H1 (cell line): Measurements from ENCODE around the gene DCTN2. TPM values are rescaled to one million over a fixed set of nuclear protein-coding genes. Genes with fewer than 3 reads are reported as not detected.

Experiments
- CTCF ChIA-PET: fragments of 300-600 bp; sonication (Branson Sonifier 250); formaldehyde crosslinking; loops from one replicate; lab custom pipeline; 2021; ENCODE audit not compliant: partially characterized antibody; lab: Charles Lee
- POLR2A ChIA-PET: fragments of 300-600 bp; sonication (Branson Sonifier 250); formaldehyde crosslinking; loops from one replicate; lab custom pipeline; 2021; ENCODE audit warnings: inconsistent platforms; ENCODE audit not compliant: partially characterized antibody; lab: Charles Lee
- DNase-seq, 2 experiments: peaks; one replicate each; pipeline versions ENCODE4 v3.0.0 to v3.0.0-alpha.2; 2010 to 2022; ENCODE audit warnings: low spot score in 2 of 2, low read depth in 1 of 2, mixed read lengths in 1 of 2
- FAIRE-seq: peaks from 2 replicates; lab custom pipeline; 2011; peaks lifted over from hg19 to GRCh38; lab: Jason Lieb, UNC
- H2AFZ ChIP-seq: 2 replicates; pipeline ENCODE4 v1.8.1; 2012; ENCODE audit warnings: low read length, inconsistent platforms
- H2AK5ac ChIP-seq: 2 replicates; pipeline ENCODE4 v1.6.1; 2013; ENCODE audit warnings: low read depth, low read length
- H2BK120ac ChIP-seq: replicated peaks from 2 replicates; pipeline ENCODE3; 2013; ENCODE audit warnings: low read depth, low read length, inconsistent platforms
- H2BK12ac ChIP-seq: 2 replicates; pipeline ENCODE4 v1.6.1; 2013; ENCODE audit warnings: low read depth, low read length
- H2BK15ac ChIP-seq: 2 replicates; pipeline ENCODE4 v1.6.1; 2013; ENCODE audit warnings: low read length
- H2BK20ac ChIP-seq: 2 replicates; pipeline ENCODE4 v1.6.1; 2013; ENCODE audit warnings: low read length
- H2BK5ac ChIP-seq: 2 replicates; pipeline ENCODE4 v1.6.1; 2013; ENCODE audit warnings: low read depth, low read length
- H3K14ac ChIP-seq: 2 replicates; pipeline ENCODE4 v1.6.1; 2013; ENCODE audit warnings: inconsistent platforms; ENCODE audit not compliant: insufficient read length
- H3K18ac ChIP-seq: 2 replicates; pipeline ENCODE4 v1.6.1; 2013; ENCODE audit warnings: low read length; ENCODE audit errors: extremely low read depth
- H3K23ac ChIP-seq: 2 replicates; pipeline ENCODE4 v1.6.1; 2013; ENCODE audit warnings: inconsistent platforms; ENCODE audit not compliant: insufficient read length
- H3K23me2 ChIP-seq: 2 replicates; pipeline ENCODE4 v1.6.1; 2013; ENCODE audit warnings: low read depth, low read length
- H3K27ac ChIP-seq: 2 replicates; pipeline ENCODE4 v1.6.1; 2011; ENCODE audit warnings: low read depth, low read length, inconsistent platforms
- H3K27me3 ChIP-seq, 4 experiments: replicated peaks in 1 of 4; 1 replicate in 1 of 4; 2 replicates in 3 of 4; pipeline versions ENCODE4 v1.6.1 to v1.8.1; 2011 to 2013; ENCODE audit warnings: low read length in 3 of 4, mild to moderate bottlenecking in 3 of 4, inconsistent platforms in 2 of 4, mixed read lengths in 2 of 4, moderate library complexity in 1 of 4; ENCODE audit not compliant: control insufficient read depth in 3 of 4, insufficient read depth in 3 of 4; ENCODE audit errors: extremely low read depth in 1 of 4
- H3K36me3 ChIP-seq, 4 experiments: 2 replicates each; pipeline versions ENCODE4 v1.6.1 to v1.8.1; 2011 to 2013; ENCODE audit warnings: mild to moderate bottlenecking in 4 of 4, low read length in 3 of 4, moderate library complexity in 2 of 4, control low read depth in 1 of 4, inconsistent platforms in 1 of 4; ENCODE audit not compliant: insufficient read depth in 4 of 4, control insufficient read depth in 2 of 4
- H3K4ac ChIP-seq: replicated peaks from 2 replicates; pipeline ENCODE3; 2013; ENCODE audit warnings: low read length, low read depth, mixed read lengths, inconsistent platforms; ENCODE audit not compliant: insufficient read length
- H3K4me1 ChIP-seq, 4 experiments: replicated peaks in 1 of 4; 1 replicate in 1 of 4; 2 replicates in 3 of 4; pipeline versions ENCODE4 v1.6.1 to v1.8.1; 2011 to 2013; ENCODE audit warnings: low read length in 3 of 4, inconsistent platforms in 2 of 4, mixed read lengths in 1 of 4; ENCODE audit not compliant: insufficient read depth in 4 of 4, control insufficient read depth in 3 of 4
- H3K4me2 ChIP-seq, 2 experiments: 2 replicates each; pipeline versions ENCODE4 v1.6.1 to v1.8.1; 2011 to 2013; ENCODE audit warnings: low read depth in 2 of 2, low read length in 2 of 2, control low read depth in 1 of 2, inconsistent platforms in 1 of 2, mild to moderate bottlenecking in 1 of 2; ENCODE audit not compliant: insufficient read depth in 1 of 2
- H3K4me3 ChIP-seq, 4 experiments: fragments of 200-600, 300-600 bp in 1 of 4; sonication (generic), shearing (Covaris generic), sonication (Bioruptor Twin) in 1 of 4; 2 replicates each; pipeline versions ENCODE4 v1.5.1 to v1.8.1; 2011 to 2016; ENCODE audit warnings: low read length in 4 of 4, low read depth in 3 of 4, control low read depth in 2 of 4, inconsistent platforms in 2 of 4, mild to moderate bottlenecking in 2 of 4, mixed read lengths in 1 of 4, moderate library complexity in 1 of 4; ENCODE audit not compliant: insufficient read depth in 2 of 4; ENCODE audit errors: extremely low read depth in 1 of 4
- H3K56ac ChIP-seq: replicated peaks from 2 replicates; pipeline ENCODE3; 2013; ENCODE audit warnings: low read depth, mild to moderate bottlenecking, mixed read lengths, low read length, inconsistent platforms; ENCODE audit not compliant: insufficient read length
- H3K79me1 ChIP-seq: 2 replicates; pipeline ENCODE4 v1.6.1; 2013; ENCODE audit warnings: low read depth, low read length, control low read depth
- H3K79me2 ChIP-seq, 2 experiments: 2 replicates each; pipeline versions ENCODE4 v1.6.1 to v1.8.1; 2012 to 2013; ENCODE audit warnings: low read length in 2 of 2, mild to moderate bottlenecking in 2 of 2, inconsistent platforms in 1 of 2; ENCODE audit not compliant: insufficient read depth in 2 of 2, control insufficient read depth in 1 of 2
- H3K9ac ChIP-seq, 4 experiments: replicated peaks in 1 of 4; 1 replicate in 1 of 4; 2 replicates in 3 of 4; pipeline versions ENCODE4 v1.6.1 to v1.8.1; 2011 to 2013; ENCODE audit warnings: low read depth in 3 of 4, low read length in 3 of 4, control low read depth in 2 of 4, mild to moderate bottlenecking in 2 of 4, moderate library complexity in 2 of 4, inconsistent platforms in 1 of 4; ENCODE audit errors: extremely low read depth in 1 of 4
- H3K9me3 ChIP-seq, 2 experiments: 2 replicates each; pipeline versions ENCODE4 v1.6.1 to v1.8.1; 2012 to 2013; ENCODE audit warnings: mild to moderate bottlenecking in 2 of 2, moderate library complexity in 2 of 2, control low read depth in 1 of 2, inconsistent platforms in 1 of 2, low read depth in 1 of 2, low read length in 1 of 2, mixed read lengths in 1 of 2; ENCODE audit not compliant: insufficient read depth in 2 of 2
- H4K20me1 ChIP-seq, 2 experiments: replicated peaks in 1 of 2; 2 replicates each; pipeline versions ENCODE3 to v1.8.1; 2011 to 2013; ENCODE audit warnings: inconsistent platforms in 2 of 2, low read length in 2 of 2, mild to moderate bottlenecking in 1 of 2; ENCODE audit not compliant: insufficient read depth in 2 of 2, control insufficient read depth in 1 of 2
- H4K5ac ChIP-seq: 2 replicates; pipeline ENCODE4 v1.6.1; 2013; ENCODE audit warnings: low read length, low read depth, mixed read lengths, inconsistent platforms; ENCODE audit not compliant: insufficient read length
- H4K8ac ChIP-seq: 2 replicates; pipeline ENCODE4 v1.8.0; 2013; ENCODE audit warnings: mild to moderate bottlenecking, moderate library complexity, low read length, inconsistent platforms; ENCODE audit not compliant: insufficient read depth; ENCODE audit errors: extremely low read depth
- H4K91ac ChIP-seq: replicated peaks from 2 replicates; pipeline ENCODE3; 2013; ENCODE audit warnings: low read length, mixed read lengths, inconsistent platforms; ENCODE audit not compliant: insufficient read length
- BACH1 ChIP-seq: IDR thresholded peaks from 2 replicates; pipeline ENCODE4 v1.6.1; 2012; ENCODE audit warnings: low read length, improper control_type of control experiment
- BRCA1 ChIP-seq: IDR thresholded peaks from 2 replicates; pipeline ENCODE4 v1.6.1; 2012; ENCODE audit warnings: low read depth, low read length, improper control_type of control experiment
- CBX5 ChIP-seq: fragments of 300-800, 300-1000 bp; sonication (generic); IDR thresholded peaks from 2 replicates; pipeline ENCODE4 v1.7.1; 2016; ENCODE audit warnings: antibody characterized with exemption, low read length, low read depth
- CHD2 ChIP-seq: IDR thresholded peaks from 2 replicates; pipeline ENCODE4 v1.6.1; 2012; ENCODE audit warnings: low read length, improper control_type of control experiment
- CTBP2 ChIP-seq: IDR thresholded peaks from 2 replicates; pipeline ENCODE4 v1.7.0; 2011; ENCODE audit warnings: borderline replicate concordance, mild to moderate bottlenecking, moderate library complexity, mixed read lengths, low read length; ENCODE audit not compliant: insufficient read depth, insufficient read length
- EGR1 ChIP-seq: IDR thresholded peaks from 2 replicates; pipeline ENCODE4 v1.6.1; 2011; ENCODE audit warnings: low read depth, low read length, borderline replicate concordance
- KDM4A ChIP-seq: IDR thresholded peaks from one replicate; pipeline ENCODE4 v1.7.1; 2012; ENCODE audit warnings: low read depth, mild to moderate bottlenecking, moderate library complexity, low read length, inconsistent platforms; ENCODE audit not compliant: severe bottlenecking
- KDM5A ChIP-seq: fragments of 200-600 bp; IDR thresholded peaks from 2 replicates; pipeline ENCODE4 v1.7.1; 2012; ENCODE audit warnings: mild to moderate bottlenecking, low read length, inconsistent platforms, mixed read lengths
- RFX5 ChIP-seq: IDR thresholded peaks from 2 replicates; pipeline ENCODE4 v1.6.1; 2011; ENCODE audit warnings: low read depth, low read length, improper control_type of control experiment, borderline replicate concordance
- SUZ12 ChIP-seq: fragments of 200-600 bp; sonication (generic); IDR thresholded peaks from 2 replicates; pipeline ENCODE4 v1.6.1; 2012; ENCODE audit warnings: mild to moderate bottlenecking, inconsistent platforms, low read length, moderate library complexity, mixed read lengths
- TCF12 ChIP-seq: IDR thresholded peaks from 2 replicates; pipeline ENCODE4 v1.6.1; 2011; ENCODE audit warnings: low read depth, mild to moderate bottlenecking, low read length
- WGBS, 2 experiments: shearing (Covaris generic) in 1 of 2; methylation state at CpG; one replicate each; pipeline versions ENCODE4 v1.1.6 to v1.1.7; 2013 to 2015; ENCODE audit warnings: low lambda C conversion rate in 2 of 2, mixed read lengths in 2 of 2, inconsistent platforms in 1 of 2, low coverage in 1 of 2, missing lambda C conversion rate in 1 of 2; ENCODE audit not compliant: insufficient replicate concordance in 2 of 2, insufficient coverage in 1 of 2, insufficient read length in 1 of 2; ENCODE audit errors: extremely low coverage in 1 of 2, missing lambda C conversion rate in 1 of 2; 5-methylcytosine and 5-hydroxymethylcytosine counted together
- polyA plus RNA-seq, 7 experiments: library from polyadenylated mRNA; depleted of rRNA in 3 of 7; stranded (reverse) in 5 of 7; unstranded in 2 of 7; fragments of >200 nt in 5 of 7; fragments of 200-250 nt in 2 of 7; gene quantifications; 1 replicate in 5 of 7; 2 replicates in 1 of 7; 4 replicates in 1 of 7; pipeline versions ENCODE4 v1.2.1 to v1.2.3, GENCODE V29; 2011 to 2013; ENCODE audit warnings: missing spikeins in 2 of 7, mixed read lengths in 2 of 7
- total RNA-seq: library from RNA; stranded (reverse); fragmentation: NEBNext Ultra II Directional; extraction: Animal tissue kit (Norgen Biotek cat#: 25700); gene quantifications from 2 replicates; pipeline ENCODE4 v1.2.1, GENCODE V29; 2021

Gene DCTN2
- total and polyA plus RNA-seq, 2 of the 8 experiments (the other 6 are each of a cell fraction or from before 2014, with no cell fraction given), result 90.3 to 91.9 TPM

- Histone ChIP-seq H3K18ac (no peak overlapping the region), H3K79me2 (peaks cover 2 to 18% of the 10 kb centered on the region in 2 experiments; a peak in 3 of 4 replicates), H3K4me3 (no peak overlapping the region), H3K27me3 (no peaks in the 10 kb centered on the region), H3K23ac (no peak overlapping the region), H3K4ac (no peak overlapping the region), H2BK12ac (no peak overlapping the region), H3K4me2 (no peak overlapping the region), H4K20me1 (peaks cover 1 to 18% of the 10 kb centered on the region in 2 experiments), H3K9me3 (no peaks in the 10 kb centered on the region), H2BK20ac (no peak overlapping the region), H3K56ac (no peak overlapping the region), H3K9ac (no peak overlapping the region), H3K4me1 (peaks cover 0 to 7% (median 1%) of the 10 kb centered on the region in 4 experiments; a peak in 5 of 7 replicates), H2AK5ac (no peak overlapping the region), H2BK120ac (no peak overlapping the region), H3K23me2 (no peaks in the 10 kb centered on the region), H3K36me3 (peaks cover 0 to 9% (median 5%) of the 10 kb centered on the region in 4 experiments; a peak in 6 of 8 replicates), H3K27ac (no peak overlapping the region), H2BK15ac (no peak overlapping the region), H2AFZ (no peak overlapping the region), H3K14ac (no peak overlapping the region), H4K91ac (no peak overlapping the region), H4K8ac (no peak overlapping the region), H2BK5ac (no peak overlapping the region), H4K5ac (no peak overlapping the region), H3K79me1 (peaks cover 3% of the 10 kb centered on the region; the same call in 1 of the 2 replicates)
- no peak for TF ChIP-seq KDM5A
- no peak for TF ChIP-seq RFX5
- TF ChIP-seq BRCA1, result no peak
- TF ChIP-seq CHD2, result no peak
- TF ChIP-seq CBX5, result no peak
- TF ChIP-seq EGR1, result no peak
- TF ChIP-seq KDM4A, result no peak
- TF ChIP-seq SUZ12, result no peak
- TF ChIP-seq TCF12, result no peak
- no peak for TF ChIP-seq BACH1
- no peak for TF ChIP-seq CTBP2
- FAIRE-seq (no peak), DNase-seq (no peak)
- POLR2A ChIA-PET, result interaction anchor here (0.6 to 6.6 kb wide), 5 partner anchors 12 to 54 kb away, joined by 3 to 56 read pairs (median 32); partner anchors contain the start of genes DDIT3 and MBD6
- WGBS, 2 experiments, result 78% methylated on average over 2 of the region's 2 CpGs; no CpG with 5 or more reads in 1 of the 2 experiments
- CTCF ChIA-PET, result interaction anchor here (1.1 to 4.2 kb wide), 4 partner anchors 9 to 43 kb away, joined by 4 to 16 read pairs (median 4); no protein-coding TSS in a partner anchor
These were observed 6.0 kb downstream of the DCTN2 start for GRCh38 chr12:57541001-57541400.
